Omental fat pad (tissue), 4 donors: Measurements from ENCODE around the gene CDC42EP4. TPM values are rescaled to one million over a fixed set of nuclear protein-coding genes. Genes with fewer than 3 reads are reported as not detected.
"Not testable (repeated sequence)": the region's sequence is repeated elsewhere in the genome, so short reads cannot be mapped to it uniquely, and the experiment has no call there.

Source experiments
- ATAC-seq: fragments of 150-250 bp; one replicate; pipeline ENCODE4 v1.9.1; 2016; ENCODE audit warnings: mild to moderate bottlenecking, moderate library complexity; ENCODE audit not compliant: low FRiP score
- DNase-seq: peaks from one replicate; pipeline ENCODE4 v3.0.0-alpha.2; 2019; ENCODE audit warnings: low spot score
- total RNA-seq, 4 donors: library from RNA; depleted of rRNA; stranded (reverse); fragments of >200 nt; gene quantifications; one replicate each; pipeline ENCODE4 v1.1.0, GENCODE V29; 2016
- TF ChIP-seq, protein P1 (sequence below), 3 donors: fragments of 450-650 bp; IDR thresholded peaks; one replicate each; pipeline ENCODE4 v1.5.1; 2016 to 2017; ENCODE audit warnings: antibody characterized with exemption in 3 of 3, mild to moderate bottlenecking in 3 of 3, moderate library complexity in 2 of 3

CDC42EP4 gene
- total RNA-seq, 4 donors from 2014 or later: 137 to 224 (median 181) TPM

DNA sequence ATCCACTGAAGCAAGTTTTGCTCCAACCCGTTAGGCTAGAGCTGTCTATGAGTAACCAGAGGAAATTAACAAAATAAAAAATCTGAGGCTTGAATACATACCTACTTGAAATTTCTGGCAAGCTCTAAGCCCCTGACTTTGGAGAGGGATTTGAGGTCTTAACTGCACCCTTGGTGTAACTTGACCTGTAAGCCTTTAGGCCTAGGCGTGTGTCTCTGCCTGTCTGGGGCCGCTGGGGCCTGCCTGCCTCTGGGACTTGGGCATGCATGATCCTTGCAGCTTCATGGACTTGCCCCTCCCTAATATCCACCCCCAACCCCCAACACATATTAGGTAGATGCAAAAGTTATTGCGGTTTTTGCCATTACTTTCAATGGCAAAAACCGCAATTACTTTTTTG lies 3.7 kb upstream of the CDC42EP4 start:
- no peak for ATAC-seq
- TF ChIP-seq, protein P1, sequence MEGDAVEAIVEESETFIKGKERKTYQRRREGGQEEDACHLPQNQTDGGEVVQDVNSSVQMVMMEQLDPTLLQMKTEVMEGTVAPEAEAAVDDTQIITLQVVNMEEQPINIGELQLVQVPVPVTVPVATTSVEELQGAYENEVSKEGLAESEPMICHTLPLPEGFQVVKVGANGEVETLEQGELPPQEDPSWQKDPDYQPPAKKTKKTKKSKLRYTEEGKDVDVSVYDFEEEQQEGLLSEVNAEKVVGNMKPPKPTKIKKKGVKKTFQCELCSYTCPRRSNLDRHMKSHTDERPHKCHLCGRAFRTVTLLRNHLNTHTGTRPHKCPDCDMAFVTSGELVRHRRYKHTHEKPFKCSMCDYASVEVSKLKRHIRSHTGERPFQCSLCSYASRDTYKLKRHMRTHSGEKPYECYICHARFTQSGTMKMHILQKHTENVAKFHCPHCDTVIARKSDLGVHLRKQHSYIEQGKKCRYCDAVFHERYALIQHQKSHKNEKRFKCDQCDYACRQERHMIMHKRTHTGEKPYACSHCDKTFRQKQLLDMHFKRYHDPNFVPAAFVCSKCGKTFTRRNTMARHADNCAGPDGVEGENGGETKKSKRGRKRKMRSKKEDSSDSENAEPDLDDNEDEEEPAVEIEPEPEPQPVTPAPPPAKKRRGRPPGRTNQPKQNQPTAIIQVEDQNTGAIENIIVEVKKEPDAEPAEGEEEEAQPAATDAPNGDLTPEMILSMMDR (IDR thresholded peaks at IDR 0.05): no peak

DNA sequence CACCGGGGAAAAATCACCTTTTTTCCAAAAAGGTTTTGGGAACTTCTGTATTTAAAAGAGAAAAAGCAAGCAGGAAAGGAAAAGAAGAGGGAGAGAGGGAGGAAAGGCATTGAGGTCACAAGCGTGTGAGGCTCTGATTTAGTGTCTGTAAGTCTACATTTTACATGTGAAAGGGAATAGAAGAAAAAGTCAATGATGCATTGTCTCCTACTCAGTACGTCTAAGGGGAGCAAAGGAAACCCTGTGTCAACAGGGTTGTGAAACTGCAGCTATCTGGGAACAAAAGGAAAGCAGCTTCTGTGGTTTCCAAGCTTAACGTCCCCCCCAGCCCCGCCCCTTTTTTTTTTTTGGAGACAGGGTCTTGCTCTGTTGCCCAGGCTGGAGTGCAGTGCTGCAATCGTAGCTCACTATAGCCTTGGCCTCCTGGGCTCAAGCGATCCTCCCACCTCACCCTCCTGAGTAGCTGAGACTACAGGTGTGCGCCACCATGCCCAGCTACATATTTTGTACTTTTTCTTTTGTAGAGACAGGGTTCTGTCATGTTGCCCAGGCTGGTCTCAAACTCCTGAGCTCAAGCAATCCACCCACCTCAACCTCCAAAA lies 1.8 kb upstream of the CDC42EP4 start:
- ATAC-seq (no peak), DNase-seq (no peak)
- TF ChIP-seq, protein P1 (IDR thresholded peaks at IDR 0.05): no peak

More for the DNA sequence above, 3.7 kb upstream of the CDC42EP4 start:
- no peak for DNase-seq

DNA sequence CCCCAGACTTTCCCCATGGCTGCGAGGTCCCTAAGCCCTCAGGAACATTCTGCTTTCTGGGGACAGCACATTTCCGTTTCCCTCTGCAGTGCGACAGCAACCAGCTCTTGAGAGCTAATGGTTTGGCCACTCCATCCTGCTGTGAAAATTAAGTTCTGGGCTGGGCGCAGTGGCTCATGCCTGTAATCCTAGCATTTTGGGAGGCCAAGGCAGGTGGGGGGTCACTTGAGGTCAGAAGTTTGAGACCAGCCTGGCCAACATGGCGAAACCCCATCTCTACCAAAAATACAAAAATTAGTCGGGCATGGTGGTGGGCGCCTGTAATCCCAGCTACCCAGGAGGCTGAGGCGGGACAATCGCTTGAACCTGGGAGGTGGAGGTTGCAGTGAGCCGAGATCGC lies 1.1 kb upstream of the CDC42EP4 start:
- DNase-seq, ATAC-seq: not testable (repeated sequence)

DNA sequence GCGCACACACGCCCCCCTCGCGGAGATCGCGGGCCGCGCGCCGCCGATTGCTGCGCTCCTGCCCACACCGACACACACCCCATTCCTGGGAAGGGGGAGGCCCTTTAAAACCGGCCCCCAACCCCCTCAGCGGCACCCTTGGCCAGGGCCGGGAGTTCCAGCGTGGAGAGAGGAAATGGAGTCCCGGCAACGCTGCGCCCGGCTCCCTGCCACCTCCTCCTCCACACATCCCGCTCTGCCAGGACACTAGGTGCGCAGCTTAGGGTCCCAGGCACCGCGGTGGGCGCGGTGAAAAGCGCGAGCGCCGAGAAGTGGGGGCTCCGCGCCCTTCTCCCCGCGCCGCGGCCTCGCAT lies 397 bp downstream of the CDC42EP4 start:
- no peak for DNase-seq
- TF ChIP-seq, protein P1 (IDR thresholded peaks at IDR 0.05): no peak
- ATAC-seq: peak; percentile 10

DNA sequence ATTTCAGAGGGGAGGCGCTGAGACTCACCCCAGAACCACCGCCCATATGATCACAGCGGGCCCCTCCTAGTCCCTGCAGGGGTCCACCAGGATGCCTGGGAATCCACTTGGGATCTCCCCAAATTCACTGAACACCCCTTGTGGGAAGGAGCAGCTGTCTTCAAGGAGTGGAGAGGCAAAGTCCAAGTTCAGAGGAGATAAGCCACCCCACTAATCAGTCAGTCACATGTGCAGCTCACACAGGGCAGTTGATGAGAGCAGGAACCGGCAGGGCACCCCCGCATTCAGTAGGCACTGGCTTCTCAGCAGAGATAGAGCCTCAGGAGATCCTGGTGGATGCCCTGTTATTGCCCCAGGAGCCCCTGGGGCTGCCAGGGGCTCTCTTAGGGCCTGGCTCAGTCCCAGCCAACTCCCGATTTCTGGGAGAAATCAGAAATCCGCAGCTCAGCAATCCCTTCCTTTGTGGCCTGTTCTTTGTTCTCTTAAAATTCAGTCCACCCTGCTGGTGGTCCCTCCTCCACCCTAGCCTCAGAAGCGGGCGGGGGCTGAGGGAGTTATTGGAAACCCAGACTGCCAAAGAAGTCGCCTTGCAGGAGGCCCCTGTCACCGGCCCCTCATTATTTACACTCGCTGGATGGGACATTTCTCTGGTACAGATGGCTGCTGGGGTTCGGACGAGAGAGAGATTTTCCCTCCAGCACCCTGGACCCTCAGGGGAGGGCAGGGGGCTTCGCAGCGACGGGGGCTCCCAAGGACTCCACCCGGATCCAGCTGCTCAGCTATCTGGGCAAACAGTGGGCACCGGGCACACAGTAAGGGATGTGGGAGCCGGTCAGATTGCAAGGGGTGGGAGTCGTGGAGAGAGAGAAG lies 1.8 kb downstream of the CDC42EP4 start:
- TF ChIP-seq, protein P1 (IDR thresholded peaks at IDR 0.05): no peak
- DNase-seq (no peak), ATAC-seq (no peak)

DNA sequence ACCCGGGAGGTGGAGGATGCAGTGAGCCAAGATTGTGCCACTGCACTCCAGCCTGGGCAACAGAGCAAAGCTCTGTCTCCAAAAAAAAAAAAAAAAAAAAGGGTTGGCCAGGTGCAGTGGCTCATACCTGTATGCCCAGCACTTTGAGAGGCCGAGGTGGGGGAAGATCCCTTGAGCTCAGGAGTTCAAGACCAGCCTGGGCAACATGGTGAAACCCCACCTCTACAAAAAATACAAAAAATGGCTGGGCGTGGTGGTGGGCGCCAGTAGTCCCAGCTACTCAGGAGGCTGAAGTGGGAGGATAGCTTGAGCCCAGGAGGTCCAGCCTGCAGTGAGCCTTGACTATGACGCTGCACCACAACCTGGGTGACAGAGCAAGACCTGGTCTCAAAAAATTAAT lies 2.8 kb downstream of the CDC42EP4 start:
- not testable (repeated sequence) for DNase-seq, ATAC-seq

DNA sequence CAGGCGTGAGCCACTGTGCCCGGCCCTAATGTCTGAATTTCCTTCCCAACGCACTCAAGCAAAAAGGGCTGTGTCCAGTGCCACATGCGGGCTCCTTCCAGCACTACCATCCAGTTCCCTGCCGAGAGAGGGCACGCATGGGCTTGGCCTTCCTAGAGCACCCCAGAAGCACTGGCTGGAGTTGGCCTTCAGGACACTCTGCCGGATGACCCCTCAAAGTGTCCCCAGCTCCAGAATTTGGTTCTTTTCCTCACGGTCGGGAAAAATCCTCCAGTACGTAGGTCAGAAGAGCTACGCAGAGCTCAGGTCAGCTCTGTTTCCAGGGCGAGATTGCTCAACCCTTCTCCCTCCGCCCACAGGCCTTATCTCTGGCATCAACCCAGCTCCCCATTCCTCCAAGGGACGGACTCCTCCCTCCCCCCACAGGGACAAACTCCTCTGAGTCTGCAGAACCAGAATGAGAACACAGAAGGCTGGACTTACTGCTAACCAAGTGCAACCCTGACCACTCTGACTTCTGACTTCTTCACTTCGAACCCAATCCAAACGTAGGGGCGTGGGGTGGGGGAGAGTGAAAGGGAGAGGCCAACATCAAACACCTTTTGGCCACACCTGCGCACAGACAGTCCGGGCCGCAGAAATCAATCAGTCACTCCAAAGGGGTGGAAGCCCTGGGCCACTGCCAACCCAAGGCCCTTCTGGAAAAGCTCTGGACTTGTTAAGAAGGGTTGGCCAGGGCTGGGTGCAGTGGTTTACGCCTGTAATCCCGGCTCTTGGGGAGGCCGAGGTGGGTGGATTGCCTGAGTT lies 3.6 kb downstream of the CDC42EP4 start:
- DNase-seq: no peak
- TF ChIP-seq, protein P1 (IDR thresholded peaks at IDR 0.05): no peak
- ATAC-seq: peak; percentile 10
